ENCODE data around the gene SYNJ2. TPM values are rescaled to one million over a fixed set of nuclear protein-coding genes. Genes with fewer than 3 reads are reported as not detected.
A peak's percentile ranks its signal among the peaks of the same experiment; 100 is the strongest.

The SYNJ2 gene
- polyA plus RNA-seq, 6 donors from 2014 or later: 2.4 to 9.5 (median 4.7) TPM

DNA sequence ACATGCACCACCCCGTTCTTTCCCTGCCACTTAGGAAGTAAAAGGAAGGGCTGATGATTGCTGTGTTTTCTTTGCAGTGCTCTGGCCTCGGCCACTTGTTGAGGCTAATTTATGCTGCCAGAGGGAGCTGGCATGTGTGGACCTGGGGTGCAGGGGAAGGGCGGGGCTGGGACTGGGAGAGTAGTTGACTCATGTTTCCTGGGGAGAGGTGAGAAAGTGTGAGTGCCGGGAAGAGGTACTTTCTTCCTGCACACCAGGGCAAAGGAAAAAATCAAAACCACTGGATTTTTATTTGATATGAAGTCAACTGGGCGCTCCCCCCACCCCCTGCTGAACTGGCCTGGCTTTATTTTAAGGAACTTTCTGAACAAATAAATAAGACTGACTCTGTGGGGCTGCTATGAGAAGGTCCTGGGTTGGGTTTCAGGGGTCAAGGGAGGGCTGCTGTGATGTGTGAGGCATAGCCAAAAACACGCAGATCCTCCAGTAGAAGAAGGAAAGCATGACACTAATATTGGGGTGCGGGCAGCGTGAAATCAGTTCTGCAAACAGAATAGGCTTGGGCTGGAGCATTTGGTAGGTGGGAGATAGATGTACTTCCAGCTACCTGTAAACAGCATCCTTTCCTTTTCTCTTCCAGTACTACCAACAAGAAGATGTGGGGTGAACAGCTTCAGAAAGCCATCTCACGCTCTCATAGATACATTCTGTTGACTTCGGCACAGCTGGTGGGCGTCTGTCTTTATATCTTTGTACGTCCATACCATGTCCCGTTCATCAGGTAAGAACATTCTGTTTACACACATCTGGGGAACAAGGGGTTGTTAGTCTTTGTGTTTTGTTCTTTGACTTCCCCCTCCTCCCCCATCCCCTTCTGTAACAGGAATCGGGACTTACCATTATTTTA lies 87.5 kb downstream of the SYNJ2 start:
- DNase-seq (no peak), ATAC-seq (ENCODE audit: low read depth in 2 of 2) (no peak)
- no peak overlapping the region for H3K4me3 Mint-ChIP-seq
- peaks cover 1 to 6% (median 4%) of the 10 kb centered on the region in 3 donors for H3K4me1 Mint-ChIP-seq
- no peaks in the 10 kb centered on the region for H3K36me3 Mint-ChIP-seq
- peak overlapping the region in 2 of 6 donors; percentile 29 to 50 for H3K27ac Mint-ChIP-seq
- no peaks in the 10 kb centered on the region for H3K27me3 Mint-ChIP-seq
- no peaks in the 10 kb centered on the region for H3K9me3 Mint-ChIP-seq

- DNase-seq (no peak), ATAC-seq (ENCODE audit: low read depth in 2 of 2) (no peak)
- Mint-ChIP-seq H3K4me3 (no peak overlapping the region), H3K4me1 (peaks cover 1 to 6% (median 4%) of the 10 kb centered on the region in 3 donors), H3K27me3 (no peaks in the 10 kb centered on the region), H3K36me3 (no peaks in the 10 kb centered on the region), H3K9me3 (no peaks in the 10 kb centered on the region), H3K27ac (peak overlapping the region in 2 of 6 donors; percentile 15 to 29)
These were observed 88.1 kb downstream of the SYNJ2 start for GRCh38 chr6:158069800-158070195.

DNA sequence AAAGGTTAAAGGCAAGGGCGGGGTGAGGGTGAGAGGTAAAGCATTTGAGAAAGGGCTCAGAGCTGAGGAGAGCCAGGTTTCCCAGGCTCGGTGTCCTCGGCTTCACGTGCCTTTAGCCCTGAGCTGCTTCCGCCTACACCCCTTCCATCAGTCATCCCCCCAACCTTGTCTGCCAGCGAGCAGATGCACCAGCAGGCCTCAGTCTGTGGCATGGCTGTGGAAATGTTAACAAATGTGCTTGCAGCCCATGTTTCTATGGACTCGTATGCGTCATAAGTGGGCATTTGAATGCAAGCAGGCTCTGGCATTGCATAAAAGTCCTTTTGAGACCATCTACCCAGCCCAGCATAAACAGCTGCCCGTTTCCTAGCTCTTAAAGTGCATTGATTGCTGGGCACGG lies 88.8 kb downstream of the SYNJ2 start:
- H3K36me3 Mint-ChIP-seq: no peaks in the 10 kb centered on the region
- no peak overlapping the region for H3K4me3 Mint-ChIP-seq
- H3K27ac Mint-ChIP-seq: no peak overlapping the region
- H3K9me3 Mint-ChIP-seq: no peaks in the 10 kb centered on the region
- ATAC-seq (ENCODE audit: low read depth in 2 of 2) (no peak), DNase-seq (no peak)
- H3K4me1 Mint-ChIP-seq: peaks cover 1 to 6% (median 4%) of the 10 kb centered on the region in 3 donors
- no peaks in the 10 kb centered on the region for H3K27me3 Mint-ChIP-seq

- no peaks in the 10 kb centered on the region for H3K9me3 Mint-ChIP-seq
- no peak for ATAC-seq (ENCODE audit: low read depth in 2 of 2)
- H3K36me3 Mint-ChIP-seq: peaks cover 0 to under 1% of the 10 kb centered on the region in 2 donors
- peak overlapping the region in 1 of 8 donors; percentile 20 for H3K4me3 Mint-ChIP-seq
- H3K4me1 Mint-ChIP-seq: peaks cover 1 to 6% (median 4%) of the 10 kb centered on the region in 3 donors
- no peak overlapping the region for H3K27ac Mint-ChIP-seq
- no peak for DNase-seq
- H3K27me3 Mint-ChIP-seq: no peaks in the 10 kb centered on the region
These were observed 89.7 kb downstream of the SYNJ2 start for GRCh38 chr6:158071121-158072082.

DNA sequence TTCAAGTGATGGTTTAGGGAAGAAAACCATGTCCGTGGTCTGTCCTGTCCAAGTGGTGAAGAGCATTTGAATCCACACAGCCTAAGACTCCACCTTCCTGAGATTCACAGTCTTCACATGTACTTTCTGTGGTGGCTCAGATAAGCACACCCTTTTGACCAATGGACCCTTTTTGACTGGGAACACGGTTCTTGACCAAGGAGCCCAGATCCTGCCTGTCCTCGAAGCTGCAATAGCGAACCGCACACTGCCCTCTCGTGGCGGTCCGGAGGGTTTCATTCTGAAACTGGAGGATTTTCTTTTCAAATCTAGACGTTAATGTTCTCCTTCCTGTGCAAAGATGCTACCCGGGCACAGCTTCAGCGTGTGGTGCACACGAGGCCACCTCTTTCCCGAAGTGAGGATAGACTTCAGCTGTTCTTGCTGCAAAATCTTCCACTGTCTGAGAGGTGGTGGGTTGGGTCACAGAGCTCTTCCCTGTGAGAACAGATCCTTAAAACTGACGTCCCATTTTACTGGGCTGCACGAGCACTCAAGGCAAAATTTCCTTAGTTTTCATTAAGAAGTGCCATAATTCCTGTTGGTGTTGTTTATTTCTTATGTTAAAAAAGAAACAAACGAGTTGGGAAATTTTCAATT lies 90.5 kb downstream of the SYNJ2 start:
- H3K9me3 Mint-ChIP-seq: no peaks in the 10 kb centered on the region
- H3K4me3 Mint-ChIP-seq: no peak overlapping the region
- H3K27me3 Mint-ChIP-seq: no peaks in the 10 kb centered on the region
- DNase-seq (peak; percentile 47), ATAC-seq (ENCODE audit: low read depth in 2 of 2) (peak; percentile 46 to 58)
- peaks cover 0 to 3% of the 10 kb centered on the region in 2 donors for H3K36me3 Mint-ChIP-seq
- H3K27ac Mint-ChIP-seq: peak overlapping the region in 1 of 6 donors; percentile 81
- H3K4me1 Mint-ChIP-seq: peaks cover 1 to 6% (median 4%) of the 10 kb centered on the region in 3 donors

- Mint-ChIP-seq H3K27me3 (no peaks in the 10 kb centered on the region), H3K9me3 (no peaks in the 10 kb centered on the region), H3K27ac (no peak overlapping the region), H3K36me3 (peaks cover 0 to 3% of the 10 kb centered on the region in 2 donors), H3K4me1 (peaks cover 1 to 6% (median 4%) of the 10 kb centered on the region in 3 donors), H3K4me3 (no peak overlapping the region)
- DNase-seq (no peak), ATAC-seq (ENCODE audit: low read depth in 2 of 2) (no peak)
These were observed 92.1 kb downstream of the SYNJ2 start for GRCh38 chr6:158073776-158074175.

DNA sequence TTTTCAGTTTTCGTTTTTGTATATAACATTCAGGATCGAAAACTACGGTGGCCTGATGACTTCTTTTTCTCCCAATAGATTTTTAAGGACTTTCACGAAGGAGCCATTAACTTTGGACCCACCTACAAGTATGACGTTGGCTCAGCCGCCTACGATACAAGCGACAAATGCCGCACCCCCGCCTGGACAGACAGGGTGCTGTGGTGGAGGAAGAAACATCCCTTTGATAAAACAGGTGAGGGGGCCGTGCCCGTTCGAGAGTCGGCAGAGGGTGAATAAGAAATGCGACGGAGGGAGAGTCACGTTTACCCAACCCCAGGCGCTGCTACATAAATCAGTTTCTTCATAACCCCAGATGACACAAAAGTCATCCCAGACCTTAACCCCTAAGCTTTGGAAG lies 94.9 kb downstream of the SYNJ2 start:
- no peak overlapping the region for H3K27ac Mint-ChIP-seq
- H3K27me3 Mint-ChIP-seq: no peaks in the 10 kb centered on the region
- no peak for DNase-seq
- peaks cover 0 to 10% of the 10 kb centered on the region in 2 donors for H3K36me3 Mint-ChIP-seq
- H3K4me1 Mint-ChIP-seq: peaks cover 1 to 6% (median 4%) of the 10 kb centered on the region in 3 donors
- no peaks in the 10 kb centered on the region for H3K9me3 Mint-ChIP-seq
- no peak overlapping the region for H3K4me3 Mint-ChIP-seq
- no peak for ATAC-seq (ENCODE audit: low read depth in 2 of 2)

DNA sequence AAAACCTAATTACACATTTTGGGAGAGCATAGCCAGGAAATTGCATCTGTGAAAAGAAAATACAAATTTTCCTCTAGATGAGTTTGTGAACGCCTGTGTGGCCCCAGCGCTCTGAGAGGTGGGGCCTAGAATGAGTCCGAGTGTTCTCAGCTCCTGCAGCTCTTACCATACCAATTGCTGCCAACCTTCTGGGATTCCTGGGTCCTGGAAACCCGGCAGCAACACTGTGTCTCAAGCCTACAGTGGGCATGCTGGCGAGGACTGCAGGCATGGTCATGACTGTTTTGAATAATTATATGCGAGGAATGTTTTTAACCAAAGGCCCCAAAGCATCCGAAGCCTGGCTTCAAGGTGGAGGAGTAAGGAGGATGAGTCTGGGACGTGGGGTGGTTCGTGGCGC lies 96.0 kb downstream of the SYNJ2 start:
- Mint-ChIP-seq H3K27ac (no peak overlapping the region), H3K9me3 (no peaks in the 10 kb centered on the region), H3K27me3 (no peaks in the 10 kb centered on the region), H3K4me3 (peak overlapping the region in 1 of 8 donors; percentile 10), H3K36me3 (peaks cover 0 to 10% of the 10 kb centered on the region in 2 donors), H3K4me1 (no peaks in the 10 kb centered on the region)
- no peak for DNase-seq
- ATAC-seq (ENCODE audit: low read depth in 2 of 2): no peak

GRCh38 chr6:158078320-158078719 lies 96.7 kb downstream of the SYNJ2 start:
- H3K27ac Mint-ChIP-seq: no peak overlapping the region
- DNase-seq (no peak), ATAC-seq (ENCODE audit: low read depth in 2 of 2) (no peak)
- H3K4me3 Mint-ChIP-seq: no peak overlapping the region
- peaks cover 0 to 10% of the 10 kb centered on the region in 2 donors for H3K36me3 Mint-ChIP-seq
- H3K9me3 Mint-ChIP-seq: no peaks in the 10 kb centered on the region
- H3K27me3 Mint-ChIP-seq: no peaks in the 10 kb centered on the region
- no peaks in the 10 kb centered on the region for H3K4me1 Mint-ChIP-seq

- H3K27ac Mint-ChIP-seq: no peak overlapping the region
- H3K9me3 Mint-ChIP-seq: no peaks in the 10 kb centered on the region
- no peak for DNase-seq
- peaks cover 0 to 10% of the 10 kb centered on the region in 2 donors for H3K36me3 Mint-ChIP-seq
- H3K27me3 Mint-ChIP-seq: no peaks in the 10 kb centered on the region
- no peak for ATAC-seq (ENCODE audit: low read depth in 2 of 2)
- H3K4me3 Mint-ChIP-seq: no peak overlapping the region
- H3K4me1 Mint-ChIP-seq: no peaks in the 10 kb centered on the region
These were observed 99.4 kb downstream of the SYNJ2 start for GRCh38 chr6:158080849-158081656.

DNA sequence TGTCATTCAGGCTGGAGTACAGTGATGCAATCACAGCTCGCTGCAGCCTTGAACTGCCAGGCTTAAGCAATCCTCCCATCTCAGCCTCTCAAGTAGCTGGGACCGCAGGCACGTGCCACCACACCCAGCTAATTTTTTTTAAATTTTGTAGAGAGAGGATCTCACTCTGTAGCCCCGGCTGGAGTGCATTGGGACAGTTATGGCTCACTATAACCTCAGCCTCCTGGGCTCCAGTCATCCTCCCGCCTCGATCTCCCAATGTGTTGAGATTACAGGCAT lies 99.9 kb downstream of the SYNJ2 start:
- Mint-ChIP-seq H3K4me1 (peaks cover 0 to 5% (median 0%) of the 10 kb centered on the region in 3 donors), H3K27ac (no peak overlapping the region), H3K9me3 (no peaks in the 10 kb centered on the region), H3K36me3 (peaks cover 0 to 8% of the 10 kb centered on the region in 2 donors), H3K4me3 (no peak overlapping the region), H3K27me3 (no peaks in the 10 kb centered on the region)
- ATAC-seq (ENCODE audit: low read depth in 2 of 2): no peak
- DNase-seq: no peak

DNA sequence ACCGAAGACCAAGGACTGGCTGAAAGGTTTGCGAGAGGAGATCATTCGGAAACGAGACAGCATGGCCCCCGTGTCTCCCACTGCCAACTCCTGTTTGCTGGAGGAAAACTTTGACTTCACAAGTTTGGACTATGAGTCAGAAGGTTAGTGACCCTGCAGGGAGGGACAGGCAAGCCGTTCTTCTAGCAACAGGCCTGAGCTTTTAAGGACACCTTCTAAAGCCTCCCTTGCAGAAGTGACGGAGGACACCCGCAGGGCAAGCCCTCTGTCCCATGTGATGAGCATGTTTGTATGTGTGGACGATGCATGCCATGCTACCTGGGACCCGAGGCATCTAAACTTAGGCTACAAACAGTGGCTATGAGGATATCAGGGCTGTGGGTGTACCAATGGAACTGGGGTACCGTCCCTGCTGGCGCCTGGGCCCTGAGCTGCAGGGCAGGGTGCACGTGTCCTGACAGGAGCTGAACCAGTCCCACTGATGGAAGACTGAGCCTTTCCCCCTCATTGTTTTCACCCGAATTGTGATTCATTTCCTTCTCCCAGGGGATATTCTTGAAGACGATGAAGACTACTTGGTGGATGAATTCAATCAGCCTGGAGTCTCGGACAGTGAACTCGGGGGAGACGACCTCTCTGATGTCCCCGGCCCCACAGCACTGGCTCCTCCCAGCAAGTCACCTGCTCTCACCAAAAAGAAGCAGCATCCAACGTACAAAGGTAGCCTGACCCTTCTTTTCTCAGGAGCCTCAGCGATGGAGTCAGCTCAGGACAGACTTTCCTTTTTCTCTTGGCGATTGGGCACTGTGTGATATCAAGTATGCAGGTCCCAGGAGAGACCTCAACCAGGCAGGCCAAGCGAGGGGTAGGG lies 102.0 kb downstream of the SYNJ2 start:
- peaks cover 0 to 9% (median 0%) of the 10 kb centered on the region in 3 donors for H3K4me1 Mint-ChIP-seq
- no peak for ATAC-seq (ENCODE audit: low read depth in 2 of 2)
- no peak for DNase-seq
- H3K36me3 Mint-ChIP-seq: peaks cover 0 to 7% of the 10 kb centered on the region in 2 donors
- H3K27me3 Mint-ChIP-seq: no peaks in the 10 kb centered on the region
- no peak overlapping the region for H3K27ac Mint-ChIP-seq
- no peak overlapping the region for H3K4me3 Mint-ChIP-seq
- H3K9me3 Mint-ChIP-seq: no peaks in the 10 kb centered on the region

Data from naive B cell (primary cell).